PC-3 (cell line): ENCODE results near the gene MBNL1.
"Not testable (repeated sequence)": the region's sequence is repeated elsewhere in the genome, so short reads cannot be mapped to it uniquely, and the experiment has no call there.

Experiments
- EZH2 ChIP-seq: fragments of 300-600 bp; sonication (generic); IDR thresholded peaks from one replicate; pipeline ENCODE4 v1.6.1; 2017; ENCODE audit warnings: antibody characterized with exemption, mild to moderate bottlenecking, low read length; ENCODE audit not compliant: unreplicated experiment
- TF ChIP-seq, protein P1 (sequence below): fragments of 300-600 bp; sonication (generic); conservative IDR thresholded peaks from 2 replicates; pipeline ENCODE4 v1.5.1; 2017; ENCODE audit warnings: antibody characterized with exemption, low read depth, mild to moderate bottlenecking, low read length

DNA sequence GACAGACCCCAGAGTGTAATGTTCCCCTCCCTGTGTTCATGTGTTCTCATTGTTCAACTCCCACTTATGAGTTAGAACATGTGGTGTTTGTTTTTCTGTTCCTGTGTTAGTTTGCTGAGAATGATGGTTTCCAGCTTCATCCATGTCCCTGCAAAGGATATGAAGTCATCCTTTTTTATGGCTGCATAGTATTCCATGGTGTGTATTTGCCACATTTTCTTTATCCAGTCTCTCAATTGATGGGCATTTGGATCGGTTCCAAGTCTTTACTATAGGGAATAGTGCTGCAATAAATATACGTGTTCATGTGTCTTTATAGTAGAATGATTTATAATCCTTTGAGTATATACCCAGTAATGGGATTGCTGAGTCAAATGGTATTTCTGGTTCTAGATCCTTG is 98.5 kb downstream of the MBNL1 start:
- TF ChIP-seq, protein P1, sequence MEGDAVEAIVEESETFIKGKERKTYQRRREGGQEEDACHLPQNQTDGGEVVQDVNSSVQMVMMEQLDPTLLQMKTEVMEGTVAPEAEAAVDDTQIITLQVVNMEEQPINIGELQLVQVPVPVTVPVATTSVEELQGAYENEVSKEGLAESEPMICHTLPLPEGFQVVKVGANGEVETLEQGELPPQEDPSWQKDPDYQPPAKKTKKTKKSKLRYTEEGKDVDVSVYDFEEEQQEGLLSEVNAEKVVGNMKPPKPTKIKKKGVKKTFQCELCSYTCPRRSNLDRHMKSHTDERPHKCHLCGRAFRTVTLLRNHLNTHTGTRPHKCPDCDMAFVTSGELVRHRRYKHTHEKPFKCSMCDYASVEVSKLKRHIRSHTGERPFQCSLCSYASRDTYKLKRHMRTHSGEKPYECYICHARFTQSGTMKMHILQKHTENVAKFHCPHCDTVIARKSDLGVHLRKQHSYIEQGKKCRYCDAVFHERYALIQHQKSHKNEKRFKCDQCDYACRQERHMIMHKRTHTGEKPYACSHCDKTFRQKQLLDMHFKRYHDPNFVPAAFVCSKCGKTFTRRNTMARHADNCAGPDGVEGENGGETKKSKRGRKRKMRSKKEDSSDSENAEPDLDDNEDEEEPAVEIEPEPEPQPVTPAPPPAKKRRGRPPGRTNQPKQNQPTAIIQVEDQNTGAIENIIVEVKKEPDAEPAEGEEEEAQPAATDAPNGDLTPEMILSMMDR: not testable (repeated sequence)
- TF ChIP-seq EZH2: not testable (repeated sequence)
